HG03571 (cell line): ENCODE measurements around the gene PTOV1.

Experiments
- ATAC-seq: cut with Tn5 transposase; IDR thresholded peaks from one replicate; pipeline ENCODE4 v1.9.1; 2021; ENCODE audit not compliant: unreplicated experiment

PTOV1 gene

DNA sequence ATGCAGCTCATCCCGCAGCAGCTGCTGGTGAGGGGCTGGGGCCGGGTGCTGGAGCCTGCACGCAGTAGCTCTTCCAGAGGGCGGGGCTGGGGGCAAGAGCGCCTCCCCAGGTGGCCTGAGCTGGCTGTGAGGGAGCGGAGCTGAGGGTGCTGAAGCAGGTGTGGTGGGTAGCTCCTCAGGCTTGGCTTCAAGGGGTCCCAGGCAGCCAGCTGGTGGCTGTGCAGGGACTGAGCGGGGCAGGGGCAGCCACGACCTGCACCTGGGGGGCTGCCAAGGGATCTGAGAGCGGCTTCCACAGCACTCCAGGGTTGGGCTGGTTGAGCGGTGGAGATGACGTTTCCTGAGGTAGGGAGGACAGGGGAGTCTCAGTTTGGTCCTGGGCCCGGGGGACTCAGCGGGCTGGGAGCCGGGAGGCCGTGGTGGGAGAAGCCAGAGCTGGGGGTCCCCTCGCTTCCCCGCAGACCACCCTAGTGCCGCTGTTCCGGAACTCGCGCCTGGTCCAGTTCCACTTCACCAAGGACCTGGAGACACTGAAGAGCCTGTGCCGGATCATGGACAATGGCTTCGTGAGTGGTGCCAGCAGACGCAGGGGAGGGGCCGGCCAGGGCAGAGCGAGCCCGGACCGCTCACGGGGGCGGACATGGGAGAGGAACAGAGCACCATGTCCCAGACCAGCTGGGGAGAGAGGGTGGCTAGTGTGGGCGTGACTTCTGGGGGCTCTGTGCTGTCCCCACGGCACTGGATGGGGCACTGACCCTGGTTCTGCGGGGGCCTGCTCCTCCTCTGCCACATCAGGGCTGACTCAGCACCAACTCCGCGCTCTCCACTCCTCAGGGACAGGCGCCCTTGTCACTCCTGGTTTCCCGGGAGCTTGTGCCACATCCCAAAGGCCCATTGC is 7.4 kb downstream of the PTOV1 start:
- ATAC-seq: no peak

DNA sequence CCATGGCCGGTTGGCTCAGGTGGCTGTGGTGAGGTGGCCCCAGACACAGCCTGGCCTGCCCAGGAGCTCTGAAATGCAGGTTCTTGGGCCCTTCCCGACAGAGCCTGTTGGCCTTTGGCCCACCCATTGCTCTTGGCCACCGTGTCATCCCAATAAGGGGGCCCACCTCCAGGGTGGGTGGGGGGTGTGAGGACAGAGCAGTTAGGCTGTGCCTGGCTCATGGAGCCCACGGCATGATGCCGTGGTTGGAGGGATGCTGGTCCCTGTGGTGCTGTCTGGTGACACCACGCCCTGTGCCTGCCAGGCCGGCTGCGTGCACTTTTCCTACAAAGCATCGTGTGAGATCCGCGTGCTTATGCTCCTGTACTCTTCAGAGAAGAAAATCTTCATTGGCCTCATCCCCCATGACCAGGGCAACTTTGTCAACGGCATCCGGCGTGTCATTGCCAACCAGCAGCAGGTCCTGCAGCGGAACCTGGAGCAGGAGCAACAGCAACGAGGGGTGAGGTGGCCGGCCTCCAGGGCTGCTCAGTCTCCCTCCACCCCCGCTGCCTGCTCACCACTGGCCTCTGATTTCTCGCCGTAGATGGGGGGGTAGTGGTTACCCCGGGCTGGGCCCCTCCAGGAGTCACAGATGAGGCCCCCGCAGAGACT is 8.8 kb downstream of the PTOV1 start:
- no peak for ATAC-seq

DNA sequence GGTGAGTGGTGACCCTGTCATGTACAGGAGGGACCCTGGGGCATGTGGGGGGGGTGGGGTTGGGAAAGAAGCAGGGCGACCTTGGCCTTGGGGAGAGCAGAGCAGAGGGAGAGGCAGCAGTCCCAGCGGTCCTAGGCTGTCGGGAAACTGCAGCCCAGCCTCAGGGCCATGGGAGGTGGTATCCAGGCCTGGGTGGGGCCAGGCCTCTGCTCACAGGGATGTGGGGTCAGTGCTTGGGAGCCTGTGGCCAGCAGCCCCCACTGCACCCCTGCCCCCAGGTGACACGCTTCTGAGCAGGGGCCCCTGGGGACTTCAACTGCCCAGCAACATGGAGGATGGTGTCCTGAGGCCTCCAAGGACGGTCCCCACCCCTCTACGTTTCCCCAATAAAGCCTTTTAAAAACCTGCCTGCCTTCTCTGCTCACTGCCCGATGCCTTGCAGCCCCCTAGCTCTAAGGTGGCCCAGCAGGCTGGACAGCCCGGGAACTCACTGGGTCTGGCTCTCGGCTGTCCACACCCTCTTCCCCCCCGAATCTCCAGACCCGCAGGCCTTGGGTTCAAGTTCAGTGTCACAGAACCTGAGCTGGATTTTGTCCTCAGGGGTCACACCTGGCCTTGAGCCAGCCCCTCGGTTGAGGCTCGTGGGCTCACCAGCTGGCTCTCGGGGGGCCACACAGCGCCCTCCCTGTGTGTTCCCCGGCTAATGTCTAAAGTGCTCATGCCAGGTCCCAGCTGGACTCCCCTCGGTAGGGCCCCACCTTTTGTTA is 9.6 kb downstream of the PTOV1 start:
- no peak for ATAC-seq

DNA sequence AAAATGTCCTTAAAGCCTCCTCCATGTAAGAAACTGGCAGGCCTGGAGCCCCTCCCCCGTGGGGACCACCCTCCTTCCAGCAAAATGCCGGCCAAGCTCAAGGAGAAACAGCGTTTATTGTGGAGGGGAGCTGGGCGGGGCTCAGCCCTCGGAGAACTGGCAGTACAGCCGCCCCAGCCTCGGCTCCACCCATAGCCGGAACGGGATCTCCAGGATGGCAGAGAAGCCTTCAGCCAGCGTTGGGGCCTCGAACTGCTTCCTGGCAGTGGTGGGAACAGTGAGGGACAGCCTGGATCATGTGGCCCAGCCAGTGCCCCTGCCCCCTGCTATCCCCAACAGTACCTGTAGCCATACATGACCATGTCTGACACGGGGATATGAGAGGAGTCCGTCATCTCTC is 10.1 kb downstream of the PTOV1 start:
- ATAC-seq: no peak

DNA sequence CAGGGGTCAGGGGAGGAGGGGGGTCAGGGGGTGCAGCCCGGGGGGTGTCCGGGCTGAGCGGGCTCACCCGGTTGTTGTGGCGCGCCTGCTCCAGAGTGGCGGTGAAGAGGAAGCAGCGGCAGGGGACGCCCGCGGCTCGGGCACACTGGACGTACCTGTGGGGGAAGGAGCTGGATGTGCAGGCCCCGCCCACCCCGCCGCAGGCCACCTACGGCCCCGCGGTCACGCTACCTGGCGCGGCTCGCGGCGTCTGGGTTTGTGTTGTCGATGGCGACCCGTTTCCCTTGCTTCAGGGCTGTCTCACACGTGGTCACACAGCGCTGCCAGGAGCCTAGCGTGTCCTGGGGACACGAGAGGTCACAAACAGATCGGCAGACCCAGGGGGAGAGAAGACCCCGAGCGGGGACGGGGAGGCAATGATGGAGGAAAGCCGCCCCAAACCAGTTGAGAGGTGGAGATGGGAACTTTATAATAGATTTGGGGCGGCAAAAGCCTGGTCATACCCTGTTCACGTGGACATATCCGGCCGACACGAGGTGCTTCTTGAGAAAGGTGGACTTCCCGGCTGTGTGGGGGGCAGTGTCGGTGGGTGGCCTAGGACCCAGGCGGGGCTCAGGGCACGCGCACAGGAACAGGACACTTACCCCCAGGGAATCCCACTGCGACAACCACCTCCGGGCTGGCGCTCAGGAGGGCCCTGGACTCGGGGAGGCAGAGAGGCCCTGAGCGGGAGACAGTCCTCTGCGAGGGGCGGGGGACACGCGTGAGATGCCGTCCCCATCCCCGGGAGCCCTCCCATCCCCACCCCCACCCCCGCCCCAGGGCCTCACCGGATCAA is 10.8 kb downstream of the PTOV1 start:
- ATAC-seq: no peak

DNA sequence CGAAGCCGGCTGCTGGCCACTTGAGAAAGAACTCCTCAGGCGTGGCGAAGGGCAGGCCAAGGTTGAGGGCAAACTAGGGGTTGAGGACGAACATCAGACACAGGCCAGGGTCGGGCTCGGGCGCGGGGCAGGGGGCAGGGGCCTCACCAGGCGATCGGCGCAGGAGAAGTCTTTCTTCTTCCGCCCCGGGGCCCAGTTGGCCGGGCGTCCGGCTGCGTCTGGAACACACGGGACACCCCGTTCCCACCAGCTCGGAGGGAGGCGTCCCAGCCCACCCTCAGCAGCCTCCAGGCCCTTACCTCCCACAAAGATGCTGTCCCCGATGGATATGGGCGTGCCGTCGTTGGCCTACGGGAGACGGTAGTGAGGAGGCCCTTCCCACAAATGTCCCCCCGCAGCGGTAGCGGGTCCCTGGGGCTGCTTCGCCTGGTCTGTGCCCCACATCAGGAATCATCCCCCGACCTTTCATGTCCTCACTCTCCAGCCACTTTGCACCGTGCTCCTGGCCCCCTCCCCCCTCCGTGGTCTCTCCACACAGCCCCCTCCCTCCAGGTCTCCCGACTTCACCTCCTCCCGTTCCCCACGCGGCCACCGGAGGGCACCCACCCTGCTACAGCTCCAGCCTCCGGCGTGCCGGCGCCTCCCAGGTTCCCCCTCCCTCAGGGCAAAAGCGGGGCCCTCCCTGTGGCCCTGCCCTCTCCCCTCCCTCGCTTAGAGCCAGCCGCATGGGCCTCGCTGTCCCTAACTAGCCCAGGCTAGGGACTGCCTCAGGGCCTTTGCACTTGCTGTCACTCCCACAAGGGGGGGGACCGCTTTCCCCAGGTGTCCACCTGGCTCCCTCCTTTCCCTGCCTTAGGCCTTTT is 11.7 kb downstream of the PTOV1 start:
- ATAC-seq: no peak

DNA sequence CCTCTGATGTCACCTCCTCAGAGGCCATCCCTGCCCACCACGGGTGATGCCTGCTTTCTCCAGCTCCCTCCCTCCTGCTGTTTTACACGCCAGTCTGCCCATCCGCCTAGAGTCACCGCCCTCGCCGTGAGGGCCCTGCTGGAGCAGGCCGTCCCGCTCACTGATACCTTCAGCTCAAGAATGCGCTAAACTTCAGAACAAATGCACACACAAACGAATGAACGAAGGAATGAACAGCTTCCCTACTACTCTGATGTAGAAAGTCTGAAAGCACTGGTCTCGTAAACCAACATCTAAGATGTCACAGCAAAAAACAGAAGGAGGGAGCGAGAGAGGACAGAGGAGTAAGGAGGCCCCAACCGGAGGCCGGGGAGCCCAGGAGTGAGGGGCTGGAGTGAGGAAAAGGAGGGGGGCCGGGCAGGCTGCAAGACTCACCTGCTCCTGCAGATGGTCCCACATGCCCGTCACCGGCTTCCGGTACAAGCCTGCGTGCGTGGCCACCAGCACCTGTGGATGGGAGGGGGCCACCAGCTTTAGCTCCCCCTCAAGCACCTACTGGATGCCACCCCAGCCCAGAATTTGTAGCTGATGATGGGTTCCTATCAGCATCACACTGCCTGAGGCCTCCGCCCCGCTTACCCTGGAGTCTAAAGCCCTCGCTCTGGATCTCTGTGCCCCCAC is 12.4 kb downstream of the PTOV1 start:
- ATAC-seq: no peak

DNA sequence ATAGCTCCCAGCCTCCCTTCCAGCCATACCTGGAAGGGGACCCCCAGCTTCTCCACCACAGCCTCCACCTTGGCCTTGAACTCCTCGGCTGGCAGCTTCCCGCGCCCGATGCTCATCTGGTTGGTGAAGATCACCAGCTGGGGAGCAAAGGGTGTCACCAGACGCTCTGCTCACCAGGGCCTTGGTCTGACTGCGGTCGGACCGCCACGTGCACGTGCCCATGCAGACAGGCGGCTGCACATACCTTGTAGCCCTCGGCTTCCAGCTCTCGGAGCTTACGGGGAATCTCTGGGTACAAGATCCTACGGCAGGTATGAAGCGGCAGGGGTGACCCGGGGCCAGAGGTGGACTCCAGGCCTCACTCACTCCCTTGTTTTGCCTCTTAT is 13.0 kb downstream of the PTOV1 start:
- ATAC-seq: no peak

DNA sequence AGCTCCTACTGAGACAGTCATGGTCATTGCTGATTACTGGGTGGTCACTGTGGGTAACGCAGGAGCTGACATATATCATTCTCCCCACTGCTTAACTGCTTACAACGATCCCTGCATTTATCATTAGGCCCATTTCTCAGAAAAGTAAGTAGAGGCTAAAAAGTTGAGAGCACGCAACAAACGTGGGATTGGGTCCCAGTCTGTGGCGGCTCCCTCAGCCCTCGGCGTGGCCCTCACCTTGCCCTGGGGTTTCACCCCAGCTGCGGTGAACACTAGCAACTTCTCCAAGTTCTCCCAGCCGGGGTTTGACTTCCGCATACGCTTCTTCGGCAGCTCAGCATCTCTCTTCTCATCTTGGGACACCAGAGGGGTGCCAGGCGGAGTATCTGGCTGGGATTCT is 13.9 kb downstream of the PTOV1 start:
- no peak for ATAC-seq

DNA sequence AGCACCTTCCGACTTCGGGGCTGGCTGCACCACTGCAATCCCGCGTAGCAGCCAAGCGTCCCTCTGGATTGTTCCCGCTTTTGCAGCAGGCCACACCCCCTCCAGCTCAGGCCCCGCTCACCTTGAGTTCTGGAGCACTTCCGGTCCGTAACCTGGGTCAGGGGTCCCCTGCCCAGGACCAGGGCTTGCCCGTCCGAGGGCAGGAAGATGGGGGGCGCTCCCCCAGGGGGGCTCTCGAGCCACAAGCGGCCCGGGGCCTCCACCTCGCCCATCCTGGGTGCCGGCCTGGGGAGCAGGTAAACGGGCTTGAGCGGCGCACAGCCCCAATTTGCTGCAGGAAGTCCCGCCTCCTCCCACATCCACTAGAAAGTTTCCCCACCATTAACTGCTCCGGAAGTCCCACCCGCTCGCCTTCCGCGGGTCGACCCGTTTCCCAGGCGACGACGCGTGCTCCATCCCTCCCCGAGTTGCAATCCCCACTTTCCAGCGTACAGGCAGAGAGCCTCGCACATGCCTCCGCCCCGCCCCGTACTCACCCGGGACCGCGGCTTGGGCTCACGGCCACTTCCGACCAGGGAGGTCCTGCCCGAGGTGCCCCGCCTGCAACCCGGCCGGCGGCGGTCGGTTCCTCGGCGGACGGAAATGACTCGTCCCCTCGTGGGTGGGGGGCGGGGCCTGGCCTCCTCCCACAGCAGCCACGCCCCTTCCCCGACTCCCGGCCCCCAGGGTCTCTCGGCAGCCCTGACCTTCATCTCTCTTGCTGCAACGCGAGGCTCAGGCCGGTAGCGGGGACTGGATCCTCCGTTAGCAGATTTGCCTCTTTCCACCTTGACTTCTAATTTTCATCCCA is 16.2 kb downstream of the PTOV1 start, which contains the start of gene PNKP:
PNKP (minus strand) TSS at position 644 of the 850 bp plus-strand sequence; CDS start at position 272, 372 bp downstream.
- peak; percentile 40 for ATAC-seq

DNA sequence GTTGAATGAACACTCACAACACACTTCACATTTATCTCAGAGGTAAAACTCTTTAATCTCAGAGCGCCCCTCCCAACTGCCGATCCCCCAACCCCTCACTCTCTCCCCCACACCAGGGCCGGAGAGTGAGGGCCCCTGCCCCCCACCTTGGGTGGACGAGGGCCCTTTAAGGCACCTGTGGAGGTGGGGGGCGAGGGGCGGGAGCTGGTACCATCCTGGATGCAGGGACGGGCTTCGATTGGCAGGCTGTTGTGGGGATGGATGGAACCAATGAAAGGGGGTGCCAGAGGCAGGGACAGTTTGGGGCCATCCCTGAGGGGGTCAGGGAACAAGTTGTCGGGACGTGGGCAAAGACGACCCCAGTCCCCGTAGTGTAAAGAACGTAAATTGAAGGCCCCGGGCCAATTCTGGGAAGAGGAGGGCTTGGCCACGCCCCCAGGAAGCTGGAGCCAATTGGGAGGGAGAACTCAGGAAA is 18.1 kb downstream of the PTOV1 start:
- no peak for ATAC-seq

DNA sequence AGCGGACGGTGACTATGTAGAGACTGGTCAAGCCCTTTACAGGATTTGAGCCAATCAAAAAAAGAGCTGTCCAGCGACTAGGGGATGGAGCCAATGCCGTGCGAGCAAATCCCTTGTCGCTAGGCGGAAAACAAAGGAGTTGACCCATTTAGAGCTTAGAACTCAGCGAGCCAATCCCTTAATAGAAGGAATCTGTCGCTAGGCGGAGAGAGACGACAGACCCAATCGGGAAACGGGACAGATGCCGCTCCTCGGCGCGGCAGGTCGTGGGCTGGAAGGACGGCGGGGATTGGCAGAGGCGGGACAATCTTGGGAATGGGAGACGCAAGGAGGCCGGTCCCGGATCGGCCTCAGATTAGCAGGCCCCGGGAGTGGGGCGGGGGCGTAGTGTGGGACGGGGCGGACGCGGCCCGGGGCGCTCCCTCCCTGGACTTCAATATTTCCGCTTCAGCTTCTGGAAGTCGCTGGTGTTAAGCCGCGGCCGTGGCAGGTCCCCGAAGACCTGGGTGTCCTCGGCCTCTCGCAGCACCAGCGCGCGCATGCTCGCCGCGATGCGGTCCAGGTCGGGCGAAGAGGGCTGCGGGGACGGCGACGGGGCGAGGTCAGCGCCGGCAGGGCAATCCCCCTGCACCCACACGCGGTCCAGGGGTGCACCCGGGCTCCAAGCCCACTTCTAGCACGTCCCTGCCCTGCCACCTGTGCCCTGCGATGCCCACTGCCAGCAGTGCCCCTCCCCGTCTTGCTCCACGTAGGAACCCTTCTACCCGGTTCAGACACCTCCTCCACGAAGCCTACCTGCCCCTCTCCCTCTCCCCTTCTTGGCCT is 18.7 kb downstream of the PTOV1 start:
- peak; percentile 46 for ATAC-seq

DNA sequence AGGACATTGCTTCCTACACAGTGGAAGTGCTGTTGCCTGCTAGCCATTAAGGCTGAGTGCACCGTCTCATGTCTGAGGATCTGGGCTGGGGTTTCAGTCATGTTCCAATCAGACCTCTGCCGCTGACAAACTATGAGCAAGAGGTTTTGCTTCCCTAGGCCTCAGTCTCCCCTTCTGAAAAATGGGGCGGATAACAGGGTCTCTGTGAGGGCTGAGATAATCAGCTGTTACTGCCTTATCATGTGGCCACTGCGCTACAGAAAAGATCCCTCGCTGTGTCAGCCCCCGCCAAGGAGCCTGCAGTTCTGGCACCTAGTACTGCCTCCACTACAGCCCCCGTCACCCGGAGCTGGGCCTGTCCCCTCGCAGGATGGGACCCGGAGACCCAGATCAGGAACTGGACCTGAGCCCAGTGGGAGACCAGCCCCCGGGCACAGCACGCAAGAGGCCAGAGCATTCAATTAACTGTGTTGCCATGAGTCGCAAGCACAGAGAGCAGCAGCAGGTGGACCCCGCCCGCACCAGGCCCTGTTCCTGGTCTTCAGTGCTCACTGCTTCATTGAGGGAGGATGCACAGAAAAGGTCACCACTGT is 19.4 kb downstream of the PTOV1 start:
- no peak for ATAC-seq

DNA sequence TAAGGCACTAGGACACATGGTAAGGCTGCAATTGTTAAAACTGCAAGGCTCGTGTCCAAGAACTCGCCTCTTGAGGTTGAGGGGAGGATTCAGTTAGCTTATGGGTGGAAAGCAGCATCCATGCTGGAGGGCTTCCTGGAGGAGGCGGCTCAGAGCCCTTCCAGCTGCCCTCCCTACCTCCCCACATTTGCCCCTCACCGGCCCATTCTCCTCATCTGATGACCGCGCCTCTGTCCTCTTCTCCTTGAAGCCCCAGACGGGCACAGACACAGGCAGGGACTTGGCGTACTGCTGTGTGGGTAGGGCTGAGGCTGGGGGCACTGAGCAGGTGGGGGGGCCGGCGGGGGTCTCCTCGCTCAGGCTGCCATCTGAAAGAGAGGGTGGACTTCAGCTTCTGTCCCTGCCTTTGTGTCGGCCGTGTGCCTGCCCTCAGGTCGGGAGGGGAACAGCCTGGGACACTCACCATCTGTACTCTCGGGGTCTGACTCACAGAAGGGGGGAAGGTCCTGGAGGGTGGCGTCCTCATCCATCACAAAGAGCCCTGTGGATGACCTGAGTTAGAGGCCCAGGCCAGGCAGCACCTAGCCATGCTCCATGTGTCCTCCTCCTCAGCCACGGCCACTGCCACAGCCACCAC is 20.5 kb downstream of the PTOV1 start:
- no peak for ATAC-seq

DNA sequence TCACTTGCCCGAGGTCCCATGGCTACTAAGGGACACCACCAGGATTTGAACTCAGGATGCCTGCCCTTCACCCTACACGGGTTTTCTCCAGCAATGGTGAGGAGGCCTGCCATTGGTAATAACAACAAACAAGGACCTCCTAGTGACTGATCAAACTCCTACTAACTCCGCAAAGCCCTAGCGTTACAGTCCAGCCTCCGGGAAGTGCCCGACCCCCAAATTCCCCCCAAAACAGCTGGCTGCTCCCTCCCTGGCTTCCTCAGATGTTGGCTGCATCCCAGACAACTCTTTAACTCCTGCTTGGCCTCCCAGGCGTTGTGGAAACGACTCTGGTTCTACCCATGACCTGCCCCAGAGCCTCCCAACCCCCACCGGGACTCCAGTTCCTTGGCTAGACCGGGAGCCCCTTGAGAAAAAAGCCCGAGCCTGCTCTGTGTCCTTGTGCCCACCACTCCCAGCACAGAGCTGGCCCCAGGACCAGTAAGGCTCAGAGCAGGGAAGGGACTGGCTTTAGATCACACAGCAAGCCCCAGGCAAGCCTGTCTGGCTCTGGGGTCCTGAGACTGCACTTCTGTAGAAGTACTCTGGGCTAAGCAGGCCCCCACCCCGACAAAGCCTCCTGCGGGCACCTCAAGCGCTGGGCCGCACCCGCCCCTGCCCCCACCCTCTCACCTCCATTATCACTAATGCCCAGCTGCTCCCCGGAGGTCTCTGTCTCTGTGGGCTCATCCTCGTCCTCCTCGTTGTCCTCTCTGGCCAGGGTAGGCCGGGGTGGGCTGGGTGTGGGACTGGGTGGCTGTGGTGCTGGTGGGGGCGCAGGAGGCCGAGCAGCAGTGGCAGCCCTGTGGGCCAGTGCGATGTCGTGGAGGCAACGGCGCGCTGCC is 21.5 kb downstream of the PTOV1 start:
- ATAC-seq: no peak
